Activated T-cell treated with anti-CD3 and anti-CD28 coated beads, Interleukin-2, amount 50 U/mL, for 48 hours (primary cell): ENCODE measurements around the gene ARMH4.
"Not testable (repeated sequence)": the region's sequence is repeated elsewhere in the genome, so short reads cannot be mapped to it uniquely, and the experiment has no call there.

Experiments used
- DNase-seq, 2 experiments: peaks; one replicate each; pipeline ENCODE4 v3.0.0-alpha.2; 2020

Gene ARMH4

DNA sequence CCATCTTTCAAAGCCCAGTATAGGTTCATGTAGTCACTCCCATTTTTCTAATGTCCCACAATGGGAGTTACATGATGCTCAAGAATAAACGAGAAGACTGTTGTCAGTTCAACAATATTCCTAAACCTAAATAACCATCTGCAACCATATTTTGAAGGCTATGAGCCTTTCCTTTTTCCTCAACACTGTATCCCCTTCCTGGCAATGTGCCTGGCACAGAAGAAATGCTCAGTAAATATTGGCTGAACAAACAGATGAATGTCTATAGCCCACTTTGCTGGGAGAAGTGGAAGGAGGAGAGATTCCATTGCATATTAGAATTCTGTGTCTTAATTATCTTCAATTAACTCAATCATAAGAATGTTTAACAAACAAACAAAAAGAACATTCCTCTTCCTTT lies 6.1 kb downstream of the ARMH4 start:
- DNase-seq, result no peak

DNA sequence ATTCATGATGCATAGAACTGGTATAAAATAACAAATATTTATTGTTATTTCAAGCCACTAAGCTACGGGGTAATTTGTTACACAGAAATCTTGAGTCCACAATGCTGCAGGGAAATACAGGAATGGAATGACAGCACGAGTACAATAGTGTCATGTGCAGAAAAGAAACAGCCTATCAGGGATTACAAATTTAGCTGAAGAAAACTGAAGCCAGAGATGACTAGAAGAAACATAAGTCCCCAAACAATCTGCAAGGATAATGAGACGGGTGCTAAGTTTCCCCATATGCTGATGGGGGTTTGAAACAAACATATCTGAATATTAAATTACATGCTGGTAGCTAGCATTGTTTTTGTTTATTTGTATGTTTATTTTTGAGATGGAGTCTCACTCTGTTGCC lies 8.9 kb downstream of the ARMH4 start:
- DNase-seq, result no peak

DNA sequence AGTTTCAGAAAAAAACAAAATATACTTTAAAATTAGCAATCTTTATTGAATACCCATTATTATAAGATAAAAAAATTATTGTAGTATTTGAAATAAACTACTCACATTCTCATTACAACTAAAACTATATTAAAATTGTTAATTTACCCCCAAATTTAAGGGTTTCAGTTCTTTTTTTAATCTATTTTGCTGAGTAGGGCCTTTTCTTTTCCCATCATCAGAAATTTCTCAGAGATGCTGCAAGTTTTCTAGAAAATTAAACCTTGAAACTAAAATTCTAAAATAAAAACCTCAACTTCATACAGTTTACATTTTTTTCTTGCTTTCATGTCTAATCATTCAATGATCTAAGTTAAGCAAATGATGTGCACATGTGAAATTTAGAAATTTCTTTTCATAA lies 10.1 kb downstream of the ARMH4 start:
- no peak for DNase-seq

DNA sequence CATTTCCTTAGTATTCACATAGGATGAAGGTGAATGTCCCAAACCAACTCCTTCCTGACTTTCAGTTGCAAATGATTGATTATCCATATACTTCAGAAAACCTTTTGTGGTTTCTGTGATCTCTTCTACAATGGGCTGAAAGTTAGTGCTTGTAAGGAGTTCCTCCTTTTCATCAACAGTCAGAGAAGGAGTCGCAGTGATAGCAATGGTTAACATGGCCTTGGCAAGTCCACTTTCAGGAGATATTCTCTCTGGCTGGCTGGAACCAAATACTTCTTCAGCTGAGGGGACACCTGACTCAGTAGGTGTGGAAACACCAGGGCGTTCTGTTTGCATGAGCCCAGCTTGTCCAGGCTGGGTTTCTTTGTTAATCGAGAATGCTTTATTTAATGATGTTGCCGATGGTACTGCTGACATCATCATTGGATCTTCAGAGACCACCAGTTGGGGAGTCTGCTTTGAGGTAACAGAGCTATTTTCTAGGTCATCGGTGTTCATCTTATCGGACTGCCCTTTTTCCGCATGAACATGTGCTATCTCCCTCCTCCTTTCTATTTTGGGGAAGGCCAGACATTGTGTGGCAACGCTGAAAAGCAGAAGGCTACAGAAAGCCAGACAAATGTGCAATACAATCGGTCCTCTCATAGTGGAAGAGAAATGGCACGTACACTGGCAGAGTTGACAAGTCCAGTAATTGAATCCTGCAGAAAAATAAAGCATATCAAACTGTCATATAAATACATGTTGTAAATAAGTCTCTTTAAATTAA lies 13.1 kb downstream of the ARMH4 start:
- DNase-seq, result no peak

DNA sequence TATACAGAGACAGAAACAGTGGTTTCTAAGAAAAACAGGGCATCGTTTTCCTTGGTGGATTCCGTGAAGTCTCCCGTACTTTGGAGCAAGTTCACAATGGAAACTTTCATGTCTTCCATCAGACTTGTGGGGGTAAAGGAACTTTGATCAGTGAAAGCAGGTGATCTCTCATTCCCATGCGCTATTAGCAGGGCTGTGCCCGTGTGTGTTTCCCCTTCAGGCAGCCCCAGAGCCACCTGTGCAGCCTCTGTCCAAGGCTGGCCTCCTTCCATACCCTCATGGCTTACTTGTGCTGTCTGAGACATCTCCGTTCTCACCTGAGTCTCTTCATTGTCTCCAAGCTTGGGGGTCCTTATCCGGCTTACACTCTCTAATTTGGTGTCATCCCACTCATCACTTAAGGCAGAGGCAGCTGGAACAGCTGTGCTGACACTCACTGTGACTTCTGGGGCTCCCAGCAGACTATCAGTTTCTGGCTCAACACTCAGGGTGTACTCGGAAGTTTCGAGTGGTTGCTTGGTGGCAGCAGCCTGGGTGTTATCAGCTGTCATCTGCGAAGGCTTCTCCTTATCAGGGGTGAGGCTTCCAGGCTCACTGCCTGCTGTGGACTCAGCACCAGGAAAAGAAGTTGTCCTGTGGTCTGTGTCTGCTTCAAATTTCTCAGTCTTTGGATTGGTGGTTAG lies 13.8 kb downstream of the ARMH4 start:
- DNase-seq, result no peak

DNA sequence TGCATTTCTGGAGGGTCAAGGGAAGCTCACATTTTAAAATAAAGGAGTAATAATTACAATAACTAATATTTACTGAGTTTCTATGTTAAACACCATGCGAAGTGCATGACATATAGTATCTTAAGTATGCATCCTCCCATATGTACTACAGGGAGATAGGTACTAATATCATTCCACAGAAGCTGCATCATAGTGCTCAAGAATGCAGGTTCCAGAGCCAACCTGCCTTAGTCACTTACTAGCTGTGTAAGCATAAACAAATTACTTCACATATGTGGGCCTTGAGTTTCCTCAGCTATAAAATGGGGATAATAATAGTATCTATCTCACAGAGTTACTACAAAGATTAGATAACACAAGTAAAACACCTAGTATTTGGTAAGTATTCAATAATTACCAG lies 18.3 kb downstream of the ARMH4 start:
- no peak for DNase-seq

DNA sequence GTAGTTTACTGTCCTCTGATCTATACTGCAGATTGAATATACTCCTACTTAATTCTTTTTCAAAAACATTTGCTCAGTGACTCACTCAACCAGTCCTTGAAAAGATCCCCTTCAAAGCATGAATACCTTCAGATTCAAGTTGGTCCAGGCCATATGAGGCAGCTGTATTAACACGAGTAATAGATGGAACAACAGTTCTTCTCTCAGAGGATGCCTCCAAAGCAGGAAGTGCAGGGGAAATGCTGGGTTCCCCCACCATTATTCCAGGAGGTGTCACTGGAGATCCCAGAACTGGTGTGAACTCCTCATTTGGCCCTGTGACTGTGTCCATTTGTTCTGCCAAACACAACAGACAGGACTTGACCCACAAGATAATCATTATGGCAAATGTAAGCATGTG lies 20.6 kb downstream of the ARMH4 start:
- DNase-seq, result no peak

DNA sequence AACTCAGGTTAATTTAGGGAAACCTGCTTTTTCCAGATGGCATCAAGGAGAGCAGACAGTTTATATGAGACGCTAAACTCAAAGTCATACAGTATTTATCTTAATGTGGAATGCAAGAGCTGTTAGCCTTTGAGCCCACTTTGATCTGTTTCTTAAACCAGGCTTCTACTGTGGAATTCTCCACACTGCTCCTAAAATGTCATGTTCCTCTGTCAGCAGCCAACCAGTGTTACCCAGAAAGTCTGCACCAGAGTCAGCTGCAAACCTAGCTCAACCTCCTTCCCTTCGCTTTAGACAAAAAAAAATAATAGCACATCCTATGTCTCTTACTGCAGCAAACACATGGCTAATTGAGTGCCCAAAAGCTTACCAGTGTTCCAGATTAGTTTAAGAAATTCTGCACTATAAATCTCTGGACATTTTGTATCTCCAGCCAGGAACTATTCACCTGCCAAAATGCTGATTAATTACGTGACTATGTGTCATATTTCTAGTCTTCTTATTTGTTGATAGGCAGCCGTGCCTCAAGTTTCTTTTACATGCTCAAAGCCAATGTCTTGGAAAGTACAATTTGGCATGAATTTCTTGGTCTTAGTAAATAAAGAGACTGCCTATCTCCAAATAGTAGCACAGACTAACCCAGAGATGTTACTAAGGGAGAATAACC lies 21.8 kb downstream of the ARMH4 start:
- no peak for DNase-seq

DNA sequence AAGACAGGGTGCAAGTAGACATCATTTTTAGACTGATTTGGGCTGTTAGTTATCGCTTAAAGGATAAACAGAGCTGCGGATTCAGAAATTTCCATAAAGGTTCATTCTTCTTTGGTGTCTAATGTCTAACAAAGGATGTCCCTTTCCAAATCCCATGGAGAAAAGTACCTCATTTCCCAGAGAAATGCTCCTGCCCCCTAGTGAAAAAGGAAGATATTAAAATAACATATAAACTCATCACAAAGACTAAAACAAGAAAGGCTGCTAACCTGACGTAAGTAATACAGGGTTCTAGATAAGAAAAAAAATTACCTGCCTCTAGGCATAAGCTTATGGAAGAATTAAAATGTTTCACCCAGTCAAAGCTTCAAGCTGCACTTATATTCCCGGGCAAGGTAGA lies 22.8 kb downstream of the ARMH4 start:
- DNase-seq, result no peak

DNA sequence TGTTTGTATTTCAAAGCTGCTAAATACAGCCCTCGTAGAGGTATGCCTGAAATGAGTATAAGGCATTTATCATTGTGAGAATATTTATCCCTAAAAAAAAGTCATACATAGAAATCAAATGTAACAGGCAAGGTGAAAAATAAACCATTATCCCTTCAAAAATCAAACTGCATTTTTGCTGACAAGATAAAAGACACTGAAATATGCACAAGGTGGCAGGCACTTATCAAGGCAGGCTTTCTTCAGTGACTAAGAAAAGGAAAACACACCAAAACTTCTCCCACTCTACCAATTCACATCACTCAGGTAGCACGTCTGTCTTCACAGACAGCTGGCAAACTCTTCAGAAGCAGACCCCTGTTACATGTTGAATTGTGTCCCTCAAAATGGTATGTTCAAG lies 23.6 kb downstream of the ARMH4 start:
- no peak for DNase-seq

DNA sequence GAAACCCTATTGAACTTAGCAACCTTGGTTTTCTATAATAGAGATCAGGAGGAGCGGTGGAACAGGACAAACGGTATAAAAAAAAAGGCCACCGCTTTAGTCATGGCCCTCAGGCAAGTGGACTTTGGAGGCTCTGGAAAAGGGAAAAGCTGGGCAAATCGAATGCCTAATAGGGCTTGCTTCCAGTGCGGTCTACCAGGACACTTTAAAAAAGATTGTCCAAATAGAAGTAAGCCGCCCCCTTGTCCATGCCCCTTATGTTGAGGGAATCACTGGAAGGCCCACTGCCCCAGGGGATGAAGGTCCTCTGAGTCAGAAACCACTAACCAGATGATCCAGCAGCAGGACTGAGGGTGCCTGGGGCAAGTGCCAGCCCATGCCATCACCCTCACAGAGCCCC lies 29.5 kb downstream of the ARMH4 start:
- not testable (repeated sequence) for DNase-seq

DNA sequence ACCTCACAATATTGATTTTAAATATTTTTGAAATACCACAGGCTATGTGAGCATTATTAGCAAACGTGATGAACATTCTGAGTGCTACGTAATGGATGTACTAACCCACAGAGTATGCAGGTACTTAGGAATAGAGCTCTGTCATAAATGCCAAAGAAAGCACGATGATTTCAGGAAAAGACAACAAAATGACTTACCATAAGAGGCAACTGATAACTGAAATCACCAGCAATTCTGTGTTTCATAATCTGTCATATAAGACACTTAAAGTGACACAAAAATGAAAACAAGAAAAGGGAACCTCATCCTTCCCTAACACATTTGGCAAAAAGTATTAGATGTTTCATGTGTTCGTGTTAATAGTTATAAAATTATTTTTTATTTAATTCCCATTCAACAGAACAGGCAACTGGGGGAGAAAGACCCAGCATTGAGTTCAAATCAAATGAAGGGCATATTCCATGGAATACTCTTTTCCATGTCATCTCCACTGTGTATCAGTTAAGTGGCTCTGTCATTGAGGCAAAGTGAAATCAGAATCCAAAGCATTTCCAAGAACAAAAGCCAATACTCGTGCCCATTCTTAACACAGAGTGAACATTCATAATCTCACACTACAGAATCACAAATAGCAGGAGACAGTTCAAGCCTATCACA lies 30.4 kb downstream of the ARMH4 start:
- no peak for DNase-seq

DNA sequence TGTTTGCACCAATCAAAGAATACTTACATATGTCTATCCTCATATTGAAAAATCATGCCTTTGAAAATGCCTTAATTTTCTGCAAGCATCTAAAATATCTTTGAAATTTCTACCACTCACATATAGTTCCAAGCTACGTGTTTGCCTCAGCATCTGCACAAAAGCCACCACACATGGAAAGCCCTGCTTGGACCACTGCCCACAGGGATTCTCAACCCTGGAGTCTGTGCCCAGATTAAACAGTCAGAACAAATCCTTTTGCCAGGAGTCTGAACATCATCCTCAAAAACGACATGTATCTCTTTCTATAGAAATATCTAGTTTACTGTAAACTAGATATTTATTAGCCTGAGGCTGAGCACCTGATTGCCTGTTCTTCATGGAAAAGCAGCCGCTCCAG lies 32.6 kb downstream of the ARMH4 start:
- no peak for DNase-seq

DNA sequence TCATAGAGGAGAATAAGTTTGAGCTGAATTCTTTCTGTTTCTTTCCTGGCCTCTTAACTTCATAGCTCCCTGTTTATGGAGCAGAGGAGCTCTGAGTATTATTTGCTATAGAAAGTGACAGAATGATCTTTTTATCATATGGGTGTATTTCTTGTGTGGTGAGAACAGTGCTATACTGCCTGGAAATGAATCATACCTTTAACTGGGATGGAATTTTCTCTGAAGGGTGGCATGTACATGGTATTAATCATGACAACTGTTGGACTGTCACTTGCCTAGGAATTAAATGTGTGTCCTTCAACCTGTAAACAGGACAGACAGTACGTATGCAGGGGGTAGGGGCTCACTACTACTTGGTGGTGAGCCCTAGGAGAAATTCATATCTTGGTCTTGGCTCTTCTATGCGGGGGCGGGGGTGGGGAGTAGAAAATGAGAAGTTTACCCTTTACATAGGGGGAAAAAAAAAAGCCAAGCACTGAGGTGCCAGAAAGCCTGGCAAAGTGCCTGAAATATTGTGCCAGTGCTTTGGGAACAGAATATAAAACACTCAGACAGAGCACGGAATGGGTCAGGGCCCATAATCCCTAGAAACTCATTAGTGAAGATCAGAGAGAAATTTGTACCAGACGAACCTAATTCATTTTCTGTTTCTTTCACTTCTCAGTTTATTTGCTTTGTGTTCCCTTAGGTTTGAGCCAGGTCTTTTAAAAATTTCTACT lies 33.8 kb downstream of the ARMH4 start:
- no peak for DNase-seq

DNA sequence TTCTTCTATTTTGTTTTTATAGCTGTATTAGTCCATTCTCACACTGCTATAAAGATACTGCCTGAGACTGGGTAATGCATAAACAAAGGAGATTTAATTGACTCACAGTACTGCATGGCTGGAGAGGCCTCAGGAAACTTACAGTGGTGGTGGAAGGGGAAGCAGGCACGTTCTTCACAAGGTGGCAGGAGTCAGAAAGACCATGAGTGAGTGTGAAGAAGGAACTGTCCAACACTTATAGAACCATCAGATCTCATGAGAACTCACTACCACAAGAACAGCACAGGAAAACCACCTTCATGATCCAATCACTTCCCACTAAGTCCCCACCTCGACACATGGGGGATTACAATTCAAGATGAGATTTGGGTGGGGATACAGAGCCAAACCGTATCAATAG lies 42.3 kb downstream of the ARMH4 start:
- no peak for DNase-seq

DNA sequence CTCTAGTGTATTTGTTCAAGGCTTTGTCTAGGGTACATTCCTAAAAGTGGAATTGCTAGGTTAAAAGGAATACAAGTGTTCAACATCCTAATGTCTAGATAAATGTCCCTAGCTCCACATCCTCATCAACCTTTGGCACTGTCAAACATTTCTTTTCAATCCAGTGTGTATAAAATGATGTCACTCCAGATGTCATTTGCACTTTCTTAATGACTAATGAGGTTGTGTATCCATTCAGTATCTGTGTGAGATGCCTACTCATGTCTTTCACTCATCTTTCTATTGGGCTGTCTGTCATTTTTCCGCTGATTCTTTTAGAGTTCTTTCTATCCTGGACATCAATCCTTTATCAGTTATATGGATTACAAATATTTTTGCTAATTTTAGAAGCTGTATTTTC lies 43.3 kb downstream of the ARMH4 start:
- no peak for DNase-seq

DNA sequence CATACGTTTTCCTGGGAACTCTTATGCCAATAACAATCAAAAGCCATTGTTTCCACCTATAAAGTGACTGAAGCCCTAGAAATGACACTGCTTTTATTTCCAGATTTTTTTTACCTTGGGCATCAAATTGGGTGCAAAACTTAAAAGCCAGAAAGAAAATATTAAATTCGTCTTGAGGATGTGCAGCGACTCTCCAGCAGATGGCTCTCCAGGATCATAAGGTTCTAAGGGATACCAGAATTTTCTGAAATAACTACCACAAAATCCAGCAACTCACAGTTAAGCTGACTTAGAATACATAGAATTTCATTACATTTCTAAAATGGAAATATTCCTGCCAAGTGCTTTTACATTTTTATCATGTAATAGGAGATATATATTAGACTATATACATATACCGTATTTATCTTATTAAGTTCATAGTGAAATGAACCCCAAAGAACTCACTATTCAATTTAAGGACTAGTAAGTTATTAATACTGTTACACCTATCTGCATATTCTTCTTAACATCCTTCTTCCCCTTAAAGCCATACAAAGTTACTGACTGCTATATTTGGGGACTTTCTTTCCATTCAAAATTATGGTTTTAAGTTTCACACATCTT lies 44.0 kb downstream of the ARMH4 start:
- DNase-seq, result peak; percentile 34 to 36

DNA sequence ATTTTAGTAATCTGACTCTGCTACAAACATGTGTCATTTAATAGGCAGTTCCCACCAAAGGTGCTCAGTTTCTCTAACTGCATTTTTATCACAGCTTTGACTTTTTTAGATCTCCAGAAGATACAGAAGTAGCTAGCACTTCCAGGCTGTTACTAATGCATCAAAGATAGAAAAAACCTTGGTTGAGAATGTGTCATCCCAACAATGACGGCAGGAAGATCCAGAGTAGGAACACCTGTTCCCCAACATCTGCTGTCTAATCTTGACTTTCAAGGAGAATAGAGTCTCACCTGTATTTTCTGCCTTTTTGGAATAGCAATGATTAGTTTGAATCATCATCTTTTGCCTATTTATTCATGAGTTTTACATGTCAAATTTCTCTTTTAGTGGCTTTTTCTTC lies 45.0 kb downstream of the ARMH4 start:
- DNase-seq, result no peak

DNA sequence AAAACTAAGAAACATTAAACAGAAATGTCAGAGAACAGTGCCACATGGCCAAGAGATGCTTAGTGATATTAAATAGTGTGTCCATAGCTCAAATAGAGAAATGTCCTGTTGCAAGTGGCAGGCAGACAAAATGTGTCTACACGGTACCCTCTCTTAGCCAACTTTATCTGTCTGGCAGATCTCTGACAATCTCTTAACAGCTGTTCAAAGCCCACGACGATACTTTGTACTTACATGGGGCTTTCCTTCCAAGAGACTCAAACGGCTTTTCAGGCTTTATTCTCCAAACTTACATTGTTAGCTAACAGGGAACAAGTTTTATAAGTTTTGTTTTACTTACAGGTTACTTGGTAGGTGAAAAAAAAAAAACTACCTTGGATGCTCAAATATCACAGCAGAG lies 45.6 kb downstream of the ARMH4 start:
- DNase-seq, result no peak

DNA sequence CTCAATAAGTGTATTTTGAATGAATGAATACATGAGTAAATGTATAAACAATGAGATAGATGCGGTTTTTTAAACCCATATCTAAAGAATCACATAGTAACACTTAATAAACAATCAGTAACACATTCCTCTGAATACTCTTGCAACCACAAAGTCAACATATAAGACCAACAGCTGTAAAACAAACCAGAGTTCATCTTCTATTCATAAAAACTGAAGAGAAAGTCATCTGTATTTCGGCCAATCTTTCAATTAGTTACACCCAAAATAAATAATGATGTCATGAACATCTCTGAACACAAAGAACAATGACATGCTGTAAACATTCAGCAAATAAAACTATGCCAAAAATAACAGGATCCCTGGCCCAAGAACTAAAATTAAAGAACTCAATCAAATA lies 47.2 kb downstream of the ARMH4 start:
- no peak for DNase-seq

DNA sequence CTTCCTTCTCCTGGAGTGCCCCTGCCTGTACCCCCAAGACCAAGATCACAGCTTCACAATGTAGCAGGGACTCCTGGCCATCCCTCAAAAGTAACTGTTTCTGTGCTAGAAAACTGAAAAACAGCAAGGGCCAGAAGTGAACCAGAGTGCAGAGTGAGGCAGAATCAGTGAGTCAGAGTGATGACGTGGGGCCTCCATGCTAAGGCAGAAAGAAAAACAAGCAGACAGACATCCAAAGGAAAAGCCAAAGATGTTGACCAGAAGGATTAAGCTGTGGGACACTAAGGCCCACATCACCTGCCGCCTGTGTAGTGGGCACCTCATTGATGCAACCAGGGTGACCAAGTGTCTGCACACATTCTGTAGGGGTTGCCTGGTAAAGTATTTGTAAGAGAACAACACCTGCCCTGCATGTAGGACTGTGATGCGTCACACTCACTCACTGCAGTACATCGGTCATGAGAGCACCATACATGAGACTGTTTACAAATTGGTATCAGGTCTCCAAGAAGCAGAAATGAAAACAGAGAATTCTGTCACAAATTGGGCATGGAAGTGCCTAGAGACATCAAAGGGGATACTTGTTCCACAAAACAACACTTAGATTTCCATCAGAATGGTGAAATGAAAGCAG lies 51.2 kb downstream of the ARMH4 start:
- DNase-seq, result no peak

DNA sequence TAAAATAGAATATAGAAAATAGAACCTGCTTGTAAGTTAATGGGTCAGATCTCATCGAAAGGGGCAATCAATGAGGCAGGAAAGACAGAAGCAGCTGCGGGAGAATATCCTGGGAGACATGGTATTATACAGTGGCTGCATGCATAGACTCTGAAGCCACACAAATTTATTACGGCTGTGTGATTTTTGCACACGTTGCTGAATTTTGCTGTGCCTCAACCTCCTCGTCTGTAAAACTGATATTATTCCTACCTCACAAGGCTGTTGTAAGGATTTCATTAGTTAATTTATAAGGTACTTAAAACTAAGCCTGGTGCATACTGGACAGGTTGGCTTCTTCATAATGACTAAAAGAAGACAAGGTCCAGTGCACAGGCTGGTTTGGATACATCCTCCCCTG lies 52.3 kb downstream of the ARMH4 start:
- no peak for DNase-seq
